ENCODE measurements around the gene KRT75. TPM values are rescaled to one million over a fixed set of nuclear protein-coding genes. Genes with fewer than 3 reads are reported as not detected.

The KRT75 gene
- polyA plus RNA-seq, 2 donors, result 0.08 to 0.19 TPM

Other genes with a start within 250 kb of the KRT75 start
- 10 to 100 TPM; 40.9 to 53.9 TPM for gene KRT80, start 242.4 kb downstream of the KRT75 start, polyA plus RNA-seq
- gene KRT7, start 201.1 kb downstream of the KRT75 start, polyA plus RNA-seq, result 100 to 1,000 TPM; 153 to 213 TPM
- gene KRT86, start 159.7 kb downstream of the KRT75 start, polyA plus RNA-seq, result under 1 TPM; 0.04 to 0.10 TPM
- under 1 TPM; 0.05 to 0.08 TPM for gene KRT81, start 142.8 kb downstream of the KRT75 start, polyA plus RNA-seq
- gene KRT83, start 113.0 kb downstream of the KRT75 start, polyA plus RNA-seq, result not detected
- not detected for gene KRT85, start 66.9 kb downstream of the KRT75 start, polyA plus RNA-seq
- under 1 TPM in 1 of 2 donors, not detected in 1; 0.02 TPM for gene KRT84, start 48.7 kb downstream of the KRT75 start, polyA plus RNA-seq
- gene KRT82, start 28.0 kb downstream of the KRT75 start, polyA plus RNA-seq, result not detected
- 100 to 1,000 TPM; 106 to 453 TPM for gene KRT6B, start 17.8 kb upstream of the KRT75 start, polyA plus RNA-seq
- 100 to 1,000 TPM; 229 to 427 TPM for gene KRT6C, start 39.4 kb upstream of the KRT75 start, polyA plus RNA-seq
- 1,000 to 10,000 TPM in 1 of 2 donors, 100 to 1,000 TPM in 1; 945 to 7,628 TPM for gene KRT6A, start 58.9 kb upstream of the KRT75 start, polyA plus RNA-seq
- 1,000 to 10,000 TPM; 3,653 to 6,695 TPM for gene KRT5, start 86.0 kb upstream of the KRT75 start, polyA plus RNA-seq
- gene KRT71, start 118.8 kb upstream of the KRT75 start, polyA plus RNA-seq, result not detected
- gene KRT74, start 139.5 kb upstream of the KRT75 start, polyA plus RNA-seq, result under 1 TPM; 0.07 to 0.24 TPM
- gene KRT72, start 167.1 kb upstream of the KRT75 start, polyA plus RNA-seq, result not detected
- not detected for gene KRT73, start 184.2 kb upstream of the KRT75 start, polyA plus RNA-seq
- gene KRT2, start 217.8 kb upstream of the KRT75 start, polyA plus RNA-seq, result under 1 TPM; 0.09 to 0.12 TPM
- 10 to 100 TPM in 1 of 2 donors, 1 to 10 TPM in 1; 4.1 to 12.5 TPM for gene KRT1, start 246.0 kb upstream of the KRT75 start, polyA plus RNA-seq

All from esophagus (tissue), 2 donors.